Endothelial cell of umbilical vein (primary cell): ENCODE data around the gene ARHGEF33.

Experiments
- EZH2 ChIP-seq: IDR thresholded peaks from 2 replicates; pipeline ENCODE4 v1.6.1; 2012; ENCODE audit warnings: borderline replicate concordance, low read depth, mild to moderate bottlenecking, moderate library complexity, low read length, inconsistent platforms; ENCODE audit not compliant: severe bottlenecking
- FOS ChIP-seq: IDR thresholded peaks from 2 replicates; pipeline ENCODE4 v1.6.1; 2011; ENCODE audit warnings: mild to moderate bottlenecking, low read length, moderate library complexity, borderline replicate concordance; ENCODE audit not compliant: insufficient read depth
- JUN ChIP-seq: IDR thresholded peaks from 2 replicates; pipeline ENCODE4 v1.6.1; 2011; ENCODE audit warnings: borderline replicate concordance, low read depth; ENCODE audit not compliant: insufficient read length, insufficient read depth
- MYC ChIP-seq: IDR thresholded peaks from one replicate; pipeline ENCODE4 v1.6.1; 2011; ENCODE audit warnings: mild to moderate bottlenecking, low read depth, low read length
- POLR2A ChIP-seq: IDR thresholded peaks from 2 replicates; pipeline ENCODE4 v1.6.1; 2012; ENCODE audit warnings: low read depth, mild to moderate bottlenecking, control low read depth, low read length
- POLR2AphosphoS5 ChIP-seq: IDR thresholded peaks from 2 replicates; pipeline ENCODE4 v1.6.1; 2012; ENCODE audit warnings: low read depth, mild to moderate bottlenecking, control low read depth, low read length, moderate library complexity; ENCODE audit not compliant: insufficient read depth
- TF ChIP-seq, protein P1 (sequence below), 2 donors: IDR thresholded peaks; 1 replicate in 1 of 2; 2 replicates in 1 of 2; pipeline ENCODE4 v1.5.1; 2011; ENCODE audit warnings: low read length in 2 of 2, mild to moderate bottlenecking in 2 of 2, moderate library complexity in 2 of 2, control low read depth in 1 of 2, inconsistent platforms in 1 of 2, low read depth in 1 of 2; ENCODE audit not compliant: insufficient read depth in 1 of 2; ENCODE audit errors: extremely low read depth in 1 of 2
- TF ChIP-seq, protein P2 (sequence below): IDR thresholded peaks from 2 replicates; pipeline ENCODE4 v1.6.1; 2011; ENCODE audit not compliant: insufficient read depth, insufficient read length

DNA sequence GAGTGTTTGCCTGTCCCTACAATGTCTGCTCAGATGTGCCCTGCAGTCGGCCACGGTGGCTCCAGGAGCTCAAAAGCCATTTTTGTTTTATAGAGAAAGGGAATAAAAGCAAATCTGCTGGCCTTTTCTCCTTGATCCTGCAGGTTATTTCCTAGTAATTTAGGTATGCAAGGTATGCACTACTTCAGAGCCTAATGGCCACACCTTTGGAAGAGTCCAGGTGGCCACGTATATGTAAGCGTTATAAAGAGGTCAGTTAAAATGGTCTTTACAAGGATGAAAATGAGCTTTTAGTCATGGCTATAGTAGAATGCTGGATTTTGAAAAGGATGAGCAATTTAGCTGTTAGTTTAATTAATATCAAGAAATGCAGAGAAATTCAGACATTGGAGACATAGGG, 81.7 kb downstream of the ARHGEF33 start:
- TF ChIP-seq, protein P1, sequence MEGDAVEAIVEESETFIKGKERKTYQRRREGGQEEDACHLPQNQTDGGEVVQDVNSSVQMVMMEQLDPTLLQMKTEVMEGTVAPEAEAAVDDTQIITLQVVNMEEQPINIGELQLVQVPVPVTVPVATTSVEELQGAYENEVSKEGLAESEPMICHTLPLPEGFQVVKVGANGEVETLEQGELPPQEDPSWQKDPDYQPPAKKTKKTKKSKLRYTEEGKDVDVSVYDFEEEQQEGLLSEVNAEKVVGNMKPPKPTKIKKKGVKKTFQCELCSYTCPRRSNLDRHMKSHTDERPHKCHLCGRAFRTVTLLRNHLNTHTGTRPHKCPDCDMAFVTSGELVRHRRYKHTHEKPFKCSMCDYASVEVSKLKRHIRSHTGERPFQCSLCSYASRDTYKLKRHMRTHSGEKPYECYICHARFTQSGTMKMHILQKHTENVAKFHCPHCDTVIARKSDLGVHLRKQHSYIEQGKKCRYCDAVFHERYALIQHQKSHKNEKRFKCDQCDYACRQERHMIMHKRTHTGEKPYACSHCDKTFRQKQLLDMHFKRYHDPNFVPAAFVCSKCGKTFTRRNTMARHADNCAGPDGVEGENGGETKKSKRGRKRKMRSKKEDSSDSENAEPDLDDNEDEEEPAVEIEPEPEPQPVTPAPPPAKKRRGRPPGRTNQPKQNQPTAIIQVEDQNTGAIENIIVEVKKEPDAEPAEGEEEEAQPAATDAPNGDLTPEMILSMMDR (IDR thresholded peaks at IDR 0.05; ENCODE audit: extremely low read depth in 1 of 2, insufficient read depth in 1 of 2, low read depth in 1 of 2, low read length in 2 of 2): no peak
- TF ChIP-seq POLR2AphosphoS5 (no peak), POLR2A (no peak), EZH2 (no peak), MYC (no peak), JUN (no peak), FOS (no peak)
- TF ChIP-seq, protein P2, sequence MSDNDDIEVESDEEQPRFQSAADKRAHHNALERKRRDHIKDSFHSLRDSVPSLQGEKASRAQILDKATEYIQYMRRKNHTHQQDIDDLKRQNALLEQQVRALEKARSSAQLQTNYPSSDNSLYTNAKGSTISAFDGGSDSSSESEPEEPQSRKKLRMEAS: no peak
